HT1080 (cell line): ENCODE results near the gene PLA1A. TPM values are rescaled to one million over a fixed set of nuclear protein-coding genes. Genes with fewer than 3 reads are reported as not detected.
A peak's percentile ranks its signal among the peaks of the same experiment; 100 is the strongest.
"Not testable (repeated sequence)": the region's sequence is repeated elsewhere in the genome, so short reads cannot be mapped to it uniquely, and the experiment has no call there.

Experiments used
- DNase-seq: peaks from one replicate; pipeline ENCODE4 v3.0.0-alpha.2; 2015; ENCODE audit warnings: low read depth
- total RNA-seq: library from RNA; depleted of rRNA; stranded (reverse); fragments of >200 nt; shearing (Covaris generic); gene quantifications from 2 replicates; pipeline ENCODE4 v1.2.3, GENCODE V29; 2014; rRNA removed

Gene PLA1A
- total RNA-seq, 1 experiment from 2014 or later: not detected

DNA sequence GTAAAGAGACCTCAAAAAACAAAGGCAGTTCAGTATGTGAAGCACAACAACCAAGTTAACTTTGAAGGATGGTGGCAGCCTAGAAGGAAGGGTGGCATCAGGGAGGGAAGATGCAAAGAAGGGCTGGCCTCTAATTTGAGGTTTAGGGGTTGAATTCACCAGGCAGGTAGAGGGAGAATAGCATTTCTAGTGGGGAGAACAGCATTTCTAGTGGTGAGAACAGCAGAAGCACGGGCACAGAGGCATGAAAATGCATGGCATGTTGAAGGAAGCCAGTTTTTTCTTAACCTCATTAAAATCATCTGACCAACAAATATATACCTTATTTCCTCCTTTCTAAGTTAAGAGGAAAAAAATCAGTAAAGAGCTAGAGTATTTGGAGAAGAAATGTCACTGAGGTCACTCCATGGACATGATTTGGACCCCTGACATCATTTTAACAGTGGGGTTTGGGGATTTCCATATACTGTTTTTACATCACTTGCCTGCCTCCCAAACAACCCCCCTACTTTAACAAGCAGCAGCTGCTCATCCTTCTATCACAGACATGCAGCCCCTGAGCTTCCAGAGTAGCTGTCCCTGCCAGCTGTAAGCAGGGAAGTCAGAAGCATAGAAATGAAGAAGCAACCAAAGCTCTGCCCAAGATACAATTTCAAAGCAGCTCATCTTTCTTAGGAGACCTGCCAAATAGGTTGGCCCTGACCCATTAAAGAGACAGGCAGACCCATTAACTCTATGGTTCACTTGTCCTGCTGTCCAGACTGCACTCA lies 65.1 kb downstream of the PLA1A start:
- peak; percentile 44 for DNase-seq

DNA sequence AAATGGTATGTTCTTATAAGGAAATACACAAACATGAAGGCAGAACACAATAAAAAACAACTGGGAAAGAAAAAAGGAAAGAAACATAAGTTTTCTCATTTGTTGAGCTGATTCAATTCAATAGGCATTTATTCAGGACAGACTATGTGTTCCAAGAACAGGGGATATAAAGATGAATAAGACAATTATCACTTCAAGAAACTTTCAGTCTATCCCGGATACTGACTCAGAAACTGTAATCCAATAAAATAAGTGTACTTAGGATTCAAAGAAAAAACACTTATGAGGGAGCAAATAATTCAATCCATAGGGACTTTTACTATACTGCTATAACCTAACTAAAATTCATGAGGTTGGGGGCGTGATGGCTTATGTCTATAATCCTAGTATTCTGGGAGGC lies 66.2 kb downstream of the PLA1A start:
- DNase-seq: peak; percentile 84

DNA sequence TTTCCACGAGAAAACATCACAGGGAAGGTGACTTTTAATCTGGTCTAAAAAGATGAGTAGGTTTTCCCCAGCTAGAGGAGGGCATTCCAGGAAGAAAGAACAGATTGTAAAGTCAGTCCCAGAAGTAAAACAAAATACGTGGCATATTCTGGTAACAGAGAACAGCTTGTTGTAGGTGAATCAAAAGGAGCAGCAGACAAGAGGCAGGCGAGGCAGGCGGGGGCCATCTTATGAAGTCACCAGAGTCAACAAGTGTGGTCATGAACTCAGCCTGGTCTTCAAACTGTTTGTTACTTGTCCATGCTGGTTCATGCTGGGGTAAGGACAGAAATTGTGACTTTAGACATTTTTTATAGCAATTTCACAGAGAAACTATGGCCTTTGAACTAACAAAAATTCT lies 66.7 kb downstream of the PLA1A start:
- DNase-seq: peak; percentile 71

DNA sequence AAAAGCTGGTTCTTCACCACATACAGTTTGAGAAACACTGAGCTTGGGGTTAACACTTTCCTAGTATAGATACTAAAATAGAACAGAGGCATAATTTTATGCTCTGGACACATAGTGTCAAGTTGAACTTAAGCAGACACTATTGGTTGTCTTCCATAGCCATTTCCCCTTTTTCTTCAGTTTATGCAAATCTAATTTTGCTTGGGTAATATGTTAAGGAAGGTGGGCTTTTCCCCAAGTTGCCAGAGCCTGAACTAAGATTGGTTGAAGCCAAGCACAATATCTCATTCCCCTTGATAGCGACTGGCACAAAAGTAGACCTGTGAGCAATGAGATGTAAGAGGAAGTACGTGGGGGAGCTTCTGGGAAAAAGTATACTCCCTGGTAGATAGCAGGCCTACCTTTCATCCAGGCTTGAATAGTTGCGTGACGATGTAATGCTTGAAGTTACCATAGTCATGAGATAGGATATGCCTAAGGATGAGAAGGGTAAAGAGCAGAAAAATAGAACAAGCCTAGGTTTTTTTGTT lies 67.2 kb downstream of the PLA1A start:
- peak; percentile 73 for DNase-seq

DNA sequence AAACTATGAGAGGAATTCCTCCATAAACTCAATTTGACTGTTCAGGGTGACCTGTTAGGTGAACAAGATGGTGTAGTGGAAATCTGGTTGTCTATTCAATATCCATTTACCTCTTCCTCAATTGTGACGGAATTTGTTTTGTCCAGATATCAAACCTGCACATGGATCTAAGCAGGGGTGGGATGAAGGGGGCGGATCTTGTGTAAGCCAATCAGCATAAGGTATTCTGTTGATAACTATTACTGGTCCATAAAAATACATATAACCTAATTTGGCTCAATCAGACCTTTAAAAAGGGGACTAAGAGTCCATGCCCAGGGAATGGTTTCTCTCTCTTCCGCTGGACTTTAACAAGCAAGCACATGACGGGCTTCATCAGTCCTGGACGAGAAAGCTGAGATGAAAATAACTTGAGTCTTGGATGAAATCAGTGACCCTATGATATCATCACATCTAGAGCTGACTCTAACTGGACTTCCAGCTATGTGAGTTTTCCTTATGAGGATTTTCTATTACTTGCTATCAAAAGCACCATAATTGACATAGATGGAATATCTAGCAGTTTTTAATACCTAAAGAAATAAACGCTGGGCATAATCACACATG lies 68.4 kb downstream of the PLA1A start:
- DNase-seq: no peak

DNA sequence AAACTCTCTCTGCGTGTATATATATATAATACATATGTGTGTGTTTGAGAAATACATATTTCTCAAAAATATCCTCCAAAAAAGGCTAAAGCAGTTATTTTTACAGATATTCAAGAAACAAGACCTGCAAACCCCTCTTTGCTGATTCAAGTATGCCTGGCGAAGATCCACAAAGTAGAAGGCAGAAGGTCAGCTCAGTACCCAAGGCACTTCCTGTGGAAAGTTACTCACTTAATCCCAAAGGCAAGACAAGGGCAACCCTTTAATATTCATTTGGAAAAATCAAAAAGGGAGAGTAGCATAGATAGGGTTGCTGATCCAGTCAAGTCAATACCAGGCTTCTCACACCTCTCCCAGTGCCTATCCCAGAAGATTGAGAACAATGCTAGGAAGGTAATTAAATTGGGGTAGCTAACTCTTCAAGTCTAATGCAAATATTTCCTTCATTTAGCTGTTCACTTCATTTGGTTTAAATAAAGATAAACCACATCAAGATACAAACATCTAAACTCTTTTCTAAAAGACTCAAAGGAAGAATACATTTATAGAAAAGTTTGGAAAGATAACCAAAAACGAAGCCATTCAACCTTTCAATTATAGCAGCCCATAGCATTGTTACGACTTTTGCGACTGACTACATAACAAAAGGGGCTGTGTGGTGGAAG lies 72.4 kb downstream of the PLA1A start:
- DNase-seq: peak; percentile 53

DNA sequence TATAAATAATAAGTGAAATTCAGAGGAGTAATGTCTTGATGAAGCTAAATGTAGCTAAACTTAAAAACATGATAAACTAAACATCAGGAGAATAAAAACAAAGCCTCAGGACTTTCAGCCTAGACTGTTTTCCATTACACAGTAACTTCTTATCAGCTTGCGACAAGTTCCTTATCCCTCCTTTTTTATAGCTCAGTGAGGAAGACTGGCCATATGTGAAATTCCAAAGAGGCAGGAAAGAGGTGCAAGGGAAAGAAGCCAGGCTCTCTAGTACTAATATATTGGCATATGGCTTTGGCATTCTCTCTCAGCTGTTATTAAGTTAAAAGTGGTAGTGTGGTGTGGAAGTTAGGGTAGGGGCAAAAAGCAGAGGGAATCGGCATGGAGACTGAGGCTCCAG lies 75.1 kb downstream of the PLA1A start:
- DNase-seq: no peak

DNA sequence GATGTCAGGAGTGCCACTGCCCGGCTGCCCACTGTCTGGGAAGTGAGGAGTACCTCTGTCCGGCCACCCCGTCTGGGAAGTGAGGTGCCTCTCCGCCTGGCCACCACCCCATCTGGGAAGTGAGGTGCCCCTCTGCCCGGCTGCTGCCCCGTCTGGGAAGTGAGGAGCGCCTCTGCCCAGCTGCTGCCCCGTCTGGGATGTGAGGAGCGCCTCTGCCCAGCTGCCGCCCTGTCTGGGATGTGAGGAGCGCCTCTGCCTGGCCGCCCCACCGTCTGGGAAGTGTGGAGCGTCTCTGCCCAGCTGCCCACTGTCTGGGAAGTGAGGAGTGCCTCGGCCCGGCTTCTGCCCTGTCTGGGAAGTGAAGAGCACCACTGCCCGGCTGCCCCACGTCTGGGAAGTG lies 76.2 kb downstream of the PLA1A start:
- no peak for DNase-seq

DNA sequence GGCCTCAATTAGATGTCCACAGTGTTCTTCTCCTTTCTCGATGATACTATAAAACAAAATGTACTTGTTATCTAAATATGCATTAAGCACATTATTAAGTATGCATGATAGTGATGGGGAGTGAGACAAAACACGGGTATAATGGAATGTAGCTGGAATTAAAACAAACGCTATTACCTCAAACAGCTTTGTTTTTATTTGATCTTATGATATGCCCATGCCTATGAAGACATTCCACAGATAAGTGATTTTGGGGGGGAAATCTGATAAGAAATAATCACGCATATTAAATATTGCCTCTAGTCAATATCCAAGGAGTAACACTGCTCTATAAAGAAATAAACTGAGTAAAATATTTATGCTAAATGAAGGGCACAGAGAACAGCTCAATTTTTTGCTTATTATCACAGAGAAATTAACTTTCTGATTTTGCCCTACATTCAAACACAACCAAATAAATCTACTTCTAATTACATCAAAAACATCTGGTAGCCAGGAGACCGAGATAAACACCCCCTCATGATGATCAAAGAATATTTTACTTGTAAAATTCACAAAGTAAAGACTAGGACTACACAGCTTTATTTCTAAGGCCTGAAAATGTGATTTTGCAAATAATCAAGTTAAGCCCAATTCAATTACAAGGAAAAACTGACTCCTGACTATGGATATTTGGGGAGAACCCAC lies 77.6 kb downstream of the PLA1A start:
- no peak for DNase-seq

DNA sequence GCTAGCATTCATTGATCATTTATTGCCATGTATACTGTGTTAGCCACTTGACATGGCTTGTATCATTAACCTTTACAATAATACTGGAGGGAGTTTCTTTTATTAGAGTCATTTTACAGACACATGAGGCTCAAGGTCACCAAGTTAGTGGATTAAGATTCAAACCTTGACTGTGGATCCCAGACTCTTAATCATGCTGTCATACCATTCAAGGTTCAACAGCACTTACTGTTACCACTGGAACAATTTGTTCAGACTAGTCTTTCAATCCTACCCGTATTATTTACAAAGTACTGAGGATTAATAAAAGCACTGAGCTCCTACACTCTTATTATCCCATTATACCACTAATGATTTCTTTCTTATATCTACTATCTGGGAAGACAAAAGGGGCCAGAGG lies 78.3 kb downstream of the PLA1A start:
- DNase-seq: no peak

DNA sequence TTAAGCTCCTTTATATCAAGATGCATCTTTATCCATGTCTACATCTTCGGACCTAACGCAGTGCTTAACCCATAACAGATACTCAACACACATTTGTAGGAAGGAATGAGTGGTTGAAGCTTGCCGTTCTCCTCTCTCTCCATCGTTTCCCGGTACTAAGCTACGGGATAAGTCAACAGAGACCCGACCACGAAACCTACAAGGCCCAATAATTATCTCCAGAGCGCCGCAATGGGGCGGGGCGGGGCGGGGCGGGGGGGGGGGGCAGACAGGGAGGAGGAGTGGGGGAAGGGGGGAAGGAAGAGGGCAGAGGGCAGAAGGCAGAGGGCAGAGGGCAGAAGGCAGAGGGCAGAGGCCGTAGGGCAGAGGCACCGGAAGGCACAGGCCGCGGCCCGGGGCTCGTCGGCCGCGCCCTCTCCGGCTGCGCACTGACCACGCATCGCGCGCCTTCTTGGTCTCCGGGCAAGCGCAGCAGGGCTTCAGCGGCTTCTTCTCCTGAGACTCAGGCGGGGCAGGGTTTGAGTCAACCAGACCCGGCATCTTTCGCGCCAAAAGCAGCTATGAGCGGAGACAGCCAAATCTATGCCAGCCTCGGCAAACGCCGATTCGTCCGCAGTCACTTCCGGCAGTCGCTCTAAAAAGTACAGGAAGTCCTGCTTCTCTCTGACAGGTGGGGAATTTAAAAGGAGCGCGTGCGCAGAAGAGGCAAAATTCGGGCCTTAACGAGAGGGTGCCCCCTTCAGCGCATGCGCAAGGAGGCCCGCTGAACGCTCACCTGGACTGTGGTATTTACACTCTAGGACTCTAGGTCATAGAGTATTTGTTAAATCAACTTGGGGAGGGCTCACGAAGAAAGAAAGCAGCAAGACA lies 79.3 kb downstream of the PLA1A start, which contains the start of gene COX17:
COX17 (minus strand) TSS at position 636 of the 870 bp plus-strand sequence; CDS start at position 540, 96 bp downstream.
- DNase-seq: peak; percentile 97

DNA sequence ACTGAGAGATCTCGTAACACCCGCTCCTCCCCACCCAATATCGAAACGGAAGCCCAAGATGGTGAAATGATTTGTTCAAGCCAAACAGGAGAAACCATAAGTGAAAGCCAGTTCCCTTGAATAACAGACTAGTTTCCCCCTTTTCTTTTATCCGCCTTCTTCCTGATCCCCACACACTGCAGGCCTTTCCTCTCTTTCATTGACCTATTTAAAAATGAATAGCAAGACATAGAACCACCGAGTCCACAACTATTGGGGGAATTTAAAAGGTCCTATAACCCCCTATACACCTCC lies 79.9 kb downstream of the PLA1A start:
- DNase-seq: no peak

DNA sequence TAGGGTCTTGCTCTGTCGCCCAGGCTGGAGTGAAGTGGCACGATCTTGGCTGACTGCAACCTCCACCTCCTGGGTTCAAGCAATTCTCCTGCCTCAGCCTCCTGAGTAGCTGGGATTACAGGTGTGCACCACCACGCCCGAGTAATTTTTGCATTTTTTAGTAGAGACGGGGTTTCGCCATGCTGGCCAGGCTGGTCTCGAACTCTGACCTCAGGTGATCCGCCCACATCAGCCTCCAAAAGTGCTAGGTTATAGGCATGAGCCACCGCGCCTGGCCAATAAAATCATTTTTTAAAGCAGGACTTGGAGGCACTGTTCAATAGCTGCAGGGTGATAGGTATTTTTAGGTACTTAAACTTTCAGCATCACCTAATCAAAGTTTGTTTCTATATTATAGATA lies 80.5 kb downstream of the PLA1A start:
- not testable (repeated sequence) for DNase-seq

Other genes starting within 250 kb of the PLA1A start
- 40.8 and 41.5 TPM in 2 replicates for gene TMEM39A, start 134.3 kb upstream of the PLA1A start, total RNA-seq
- gene POGLUT1, start 128.9 kb upstream of the PLA1A start, total RNA-seq: 17.9 and 19.7 TPM in 2 replicates
- 214 and 244 TPM in 2 replicates for gene TIMMDC1, start 99.3 kb upstream of the PLA1A start, total RNA-seq
- not detected in 2 replicates for gene CD80, start 38.3 kb upstream of the PLA1A start, total RNA-seq
- gene ADPRH, start 18.4 kb upstream of the PLA1A start, total RNA-seq: not detected in 2 replicates
- gene POPDC2, start 62.7 kb downstream of the PLA1A start, total RNA-seq: 0.37 and 0.39 TPM in 2 replicates
- gene COX17, start 79.5 kb downstream of the PLA1A start, total RNA-seq: 109 and 121 TPM in 2 replicates
- gene CFAP91, start 105.1 kb downstream of the PLA1A start, total RNA-seq: 0.13 TPM in 1 of 2 replicates, not detected in the other
- 0.03 TPM in 2 replicates for gene NR1I2, start 184.2 kb downstream of the PLA1A start, total RNA-seq